GM19467 (cell line): ENCODE measurements around the gene GAS6.
"Not testable (repeated sequence)": the region's sequence is repeated elsewhere in the genome, so short reads cannot be mapped to it uniquely, and the experiment has no call there.

Experiments used
- ATAC-seq: cut with Tn5 transposase; IDR thresholded peaks from one replicate; pipeline ENCODE4 v1.9.1; 2021; ENCODE audit warnings: mild to moderate bottlenecking, moderate library complexity; ENCODE audit not compliant: unreplicated experiment

The GAS6 gene

GRCh38 chr13:113863524-113864272 is at the start of gene GAS6:
TSS of gene GAS6 (minus strand) at chr13:113864076. CDS start at chr13:113863920, 156 bp downstream.
- no peak for ATAC-seq

GRCh38 chr13:113913408-113913807 is 49.5 kb upstream of the GAS6 start:
- ATAC-seq = not testable (repeated sequence)

- ATAC-seq = no peak
These were observed 48.7 kb upstream of the GAS6 start for GRCh38 chr13:113912596-113912995.

GRCh38 chr13:113907635-113908617 is 44.0 kb upstream of the GAS6 start:
- no peak for ATAC-seq

GRCh38 chr13:113906571-113906970 is 42.7 kb upstream of the GAS6 start:
- no peak for ATAC-seq

GRCh38 chr13:113905942-113906341 is 42.1 kb upstream of the GAS6 start:
- no peak for ATAC-seq

GRCh38 chr13:113905018-113905417 is 41.1 kb upstream of the GAS6 start:
- no peak for ATAC-seq

GRCh38 chr13:113904411-113904810 is 40.5 kb upstream of the GAS6 start:
- ATAC-seq = no peak

- ATAC-seq = no peak
These were observed 40.0 kb upstream of the GAS6 start for GRCh38 chr13:113903912-113904311.

GRCh38 chr13:113902986-113903775 is 39.3 kb upstream of the GAS6 start:
- no peak for ATAC-seq

GRCh38 chr13:113902481-113902880 is 38.6 kb upstream of the GAS6 start:
- ATAC-seq = no peak

GRCh38 chr13:113901642-113902041 is 37.8 kb upstream of the GAS6 start:
- ATAC-seq = no peak

- no peak for ATAC-seq
These were observed 37.4 kb upstream of the GAS6 start for GRCh38 chr13:113901231-113901630.

- ATAC-seq = no peak
These were observed 36.8 kb upstream of the GAS6 start for GRCh38 chr13:113900646-113901045.

GRCh38 chr13:113898391-113898790 is 34.5 kb upstream of the GAS6 start:
- ATAC-seq = no peak

- ATAC-seq = no peak
These were observed 34.1 kb upstream of the GAS6 start for GRCh38 chr13:113897966-113898365.

- ATAC-seq = no peak
These were observed 33.3 kb upstream of the GAS6 start for GRCh38 chr13:113897161-113897560.

GRCh38 chr13:113895436-113895835 is 31.6 kb upstream of the GAS6 start:
- no peak for ATAC-seq

- no peak for ATAC-seq
These were observed 27.1 kb upstream of the GAS6 start for GRCh38 chr13:113890774-113891480.

- ATAC-seq = no peak
These were observed 25.6 kb upstream of the GAS6 start for GRCh38 chr13:113889467-113889866.
